BE2C (cell line): ENCODE measurements around the gene DEFB129.

Source experiments
- DNase-seq: peaks from one replicate; pipeline ENCODE4 v3.0.0-alpha.2; 2020
- H3K27me3 ChIP-seq: fragments of 250-450 bp; sonication (Bioruptor Pico); 2 replicates; pipeline ENCODE4 v1.5.1; 2020; ENCODE audit warnings: mild to moderate bottlenecking
- H3K36me3 ChIP-seq: fragments of 250-450 bp; sonication (Bioruptor Pico); 2 replicates; pipeline ENCODE4 v1.5.1; 2020; ENCODE audit warnings: mild to moderate bottlenecking
- H3K4me1 ChIP-seq: fragments of 250-450 bp; sonication (Bioruptor Pico); 2 replicates; pipeline ENCODE4 v1.5.1; 2020
- H3K4me3 ChIP-seq: 2 replicates; pipeline ENCODE4 v1.5.1; 2011; ENCODE audit warnings: low read depth, low read length
- H3K9me3 ChIP-seq: fragments of 250-450 bp; sonication (Bioruptor Pico); 2 replicates; pipeline ENCODE4 v1.5.1; 2020
- CTCF ChIP-seq: IDR thresholded peaks from 2 replicates; pipeline ENCODE4 v1.5.1; 2012; ENCODE audit warnings: mild to moderate bottlenecking, low read depth, low read length

DEFB129 gene

GRCh38 chr20:277496-277781, 50.4 kb downstream of the DEFB129 start:
- Histone ChIP-seq H3K36me3 (no peaks in the 10 kb centered on the region), H3K4me3 (no peak overlapping the region), H3K27me3 (no peaks in the 10 kb centered on the region), H3K4me1 (no peaks in the 10 kb centered on the region), H3K9me3 (no peaks in the 10 kb centered on the region)
- no peak for TF ChIP-seq CTCF
- no peak for DNase-seq

- Histone ChIP-seq H3K9me3 (no peaks in the 10 kb centered on the region), H3K4me1 (no peaks in the 10 kb centered on the region), H3K27me3 (no peaks in the 10 kb centered on the region), H3K4me3 (no peak overlapping the region), H3K36me3 (no peaks in the 10 kb centered on the region)
- no peak for DNase-seq
- no peak for TF ChIP-seq CTCF
Measured at GRCh38 chr20:278181-278580, 51.1 kb downstream of the DEFB129 start.

GRCh38 chr20:278607-279571, 51.8 kb downstream of the DEFB129 start:
- Histone ChIP-seq H3K27me3 (no peaks in the 10 kb centered on the region), H3K4me1 (no peaks in the 10 kb centered on the region), H3K4me3 (no peak overlapping the region), H3K9me3 (no peaks in the 10 kb centered on the region), H3K36me3 (no peaks in the 10 kb centered on the region)
- DNase-seq, result no peak
- TF ChIP-seq CTCF, result no peak
